Neural cell (in vitro differentiated cells): Measurements from ENCODE around the gene C11orf16.

Source experiments
- CTCF ChIP-seq: fragments of 450-650 bp; IDR thresholded peaks from 2 replicates; pipeline ENCODE4 v1.5.1; 2014; ENCODE audit warnings: antibody characterized with exemption, mild to moderate bottlenecking, moderate library complexity; ENCODE audit not compliant: poor library complexity, severe bottlenecking
- EP300 ChIP-seq: fragments of 450-650 bp; conservative IDR thresholded peaks from 2 replicates; pipeline ENCODE4 v1.6.1; 2014; ENCODE audit warnings: antibody characterized with exemption, mild to moderate bottlenecking, moderate library complexity; ENCODE audit not compliant: poor library complexity, severe bottlenecking
- EZH2 ChIP-seq: fragments of 200-600, 300-800 bp; shearing (Covaris generic), sonication (generic); IDR thresholded peaks from 2 replicates; pipeline ENCODE4 v1.6.1; 2014; ENCODE audit warnings: antibody characterized with exemption, low read length, borderline replicate concordance, mild to moderate bottlenecking; ENCODE audit not compliant: insufficient read depth, poor library complexity, severe bottlenecking
- POLR2AphosphoS5 ChIP-seq: IDR thresholded peaks from 2 replicates; pipeline ENCODE4 v1.6.1; 2012
- RAD21 ChIP-seq: fragments of 450-650 bp; conservative IDR thresholded peaks from 2 replicates; pipeline ENCODE4 v1.6.1; 2014; ENCODE audit warnings: antibody characterized with exemption, mild to moderate bottlenecking, moderate library complexity
- REST ChIP-seq: IDR thresholded peaks from 2 replicates; pipeline ENCODE4 v1.6.1; 2012; ENCODE audit warnings: borderline replicate concordance

GRCh38 chr11:8971196-8971923 lies 38.6 kb upstream of the C11orf16 start:
- TF ChIP-seq CTCF (no peak), RAD21 (no peak), POLR2AphosphoS5 (no peak), EZH2 (no peak), EP300 (no peak), REST (no peak)
